Activated B cell treated with CpG ODN at 0.5 μM for 24 hours (primary cell): ENCODE data around the gene NAT14. TPM values are rescaled to one million over a fixed set of nuclear protein-coding genes. Genes with fewer than 3 reads are reported as not detected.

Experiments used
- ATAC-seq: fragments of 200-7000 bp; cut with Tn5 transposase; one replicate; pipeline ENCODE4 v1.10.0; 2021; ENCODE audit warnings: low read depth, mild to moderate bottlenecking, moderate library complexity
- CTCF ChIA-PET: fragments of 350-600 bp; sonication (Branson Sonifier 250); formaldehyde crosslinking; loops from one replicate; lab custom pipeline; 2021; ENCODE audit warnings: antibody characterized with exemption; lab: Charles Lee
- POLR2A ChIA-PET: fragments of 350-600 bp; sonication (Branson Sonifier 250); formaldehyde crosslinking; loops from one replicate; lab custom pipeline; 2021; ENCODE audit warnings: antibody characterized with exemption; lab: Charles Lee
- DNase-seq: peaks from one replicate; pipeline ENCODE4 v3.0.0; 2022
- H3K27ac Mint-ChIP-seq: one replicate; pipeline ENCODE4 v1.8.0; 2020; ENCODE audit warnings: mixed read lengths
- H3K27me3 Mint-ChIP-seq: one replicate; pipeline ENCODE4 v1.8.0; 2021; ENCODE audit warnings: mixed read lengths
- H3K36me3 Mint-ChIP-seq: one replicate; pipeline ENCODE4 v1.8.0; 2021; ENCODE audit warnings: low read depth, mixed read lengths
- H3K4me1 Mint-ChIP-seq: one replicate; pipeline ENCODE4 v1.8.0; 2021; ENCODE audit warnings: mixed read lengths
- H3K4me3 Mint-ChIP-seq: one replicate; pipeline ENCODE4 v1.8.0; 2020; ENCODE audit warnings: mild to moderate bottlenecking, mixed read lengths
- H3K9me3 Mint-ChIP-seq: one replicate; pipeline ENCODE4 v1.8.0; 2020; ENCODE audit warnings: mixed read lengths
- intact Hi-C: fragments of 100-400 bp; cut with micrococcal nuclease; formaldehyde crosslinking; loops from one replicate; pipeline ENCODE4 v1.15.1; 2024
- total RNA-seq: library from RNA; stranded (reverse); gene quantifications from 2 replicates; pipeline ENCODE4 v1.2.3, GENCODE V29; 2022
- TF ChIP-seq, protein P1 (sequence below): fragments of 200-600 bp; IDR thresholded peaks from one replicate; pipeline ENCODE4 v1.8.0; 2022; ENCODE audit warnings: antibody characterized with exemption, mild to moderate bottlenecking

Gene NAT14
- total RNA-seq, 1 donor from 2014 or later: 13.8 TPM

DNA sequence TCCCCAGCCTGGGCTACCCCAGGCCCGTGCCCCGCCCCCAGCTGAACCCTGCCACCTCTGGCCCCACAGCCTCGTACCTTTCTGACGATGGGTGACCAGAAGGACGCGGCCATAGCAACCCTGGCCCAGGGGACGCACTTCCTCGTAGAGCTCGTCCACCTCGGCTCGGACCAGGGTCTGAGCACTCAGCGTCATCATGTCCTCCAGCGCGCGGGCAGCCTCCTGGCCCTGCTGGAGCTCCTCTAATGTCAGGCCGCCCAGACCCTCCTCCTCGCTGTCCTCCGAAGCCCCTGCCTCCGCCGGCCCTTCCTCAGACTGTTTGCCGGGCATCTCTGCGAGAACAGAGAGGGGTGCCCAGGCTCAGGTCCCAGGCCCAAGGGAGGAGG, 51.0 kb downstream of the NAT14 start:
- TF ChIP-seq, protein P1, sequence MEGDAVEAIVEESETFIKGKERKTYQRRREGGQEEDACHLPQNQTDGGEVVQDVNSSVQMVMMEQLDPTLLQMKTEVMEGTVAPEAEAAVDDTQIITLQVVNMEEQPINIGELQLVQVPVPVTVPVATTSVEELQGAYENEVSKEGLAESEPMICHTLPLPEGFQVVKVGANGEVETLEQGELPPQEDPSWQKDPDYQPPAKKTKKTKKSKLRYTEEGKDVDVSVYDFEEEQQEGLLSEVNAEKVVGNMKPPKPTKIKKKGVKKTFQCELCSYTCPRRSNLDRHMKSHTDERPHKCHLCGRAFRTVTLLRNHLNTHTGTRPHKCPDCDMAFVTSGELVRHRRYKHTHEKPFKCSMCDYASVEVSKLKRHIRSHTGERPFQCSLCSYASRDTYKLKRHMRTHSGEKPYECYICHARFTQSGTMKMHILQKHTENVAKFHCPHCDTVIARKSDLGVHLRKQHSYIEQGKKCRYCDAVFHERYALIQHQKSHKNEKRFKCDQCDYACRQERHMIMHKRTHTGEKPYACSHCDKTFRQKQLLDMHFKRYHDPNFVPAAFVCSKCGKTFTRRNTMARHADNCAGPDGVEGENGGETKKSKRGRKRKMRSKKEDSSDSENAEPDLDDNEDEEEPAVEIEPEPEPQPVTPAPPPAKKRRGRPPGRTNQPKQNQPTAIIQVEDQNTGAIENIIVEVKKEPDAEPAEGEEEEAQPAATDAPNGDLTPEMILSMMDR: no peak
- Mint-ChIP-seq H3K36me3 (no peaks in the 10 kb centered on the region), H3K4me1 (no peaks in the 10 kb centered on the region), H3K27me3 (no peaks in the 10 kb centered on the region), H3K9me3 (no peaks in the 10 kb centered on the region), H3K4me3 (no peak overlapping the region), H3K27ac (no peak overlapping the region)
- DNase-seq (no peak), ATAC-seq (no peak)
- ChIA-PET CTCF (no interaction called here), POLR2A (no interaction called here)
- intact Hi-C loops: no loop called here

DNA sequence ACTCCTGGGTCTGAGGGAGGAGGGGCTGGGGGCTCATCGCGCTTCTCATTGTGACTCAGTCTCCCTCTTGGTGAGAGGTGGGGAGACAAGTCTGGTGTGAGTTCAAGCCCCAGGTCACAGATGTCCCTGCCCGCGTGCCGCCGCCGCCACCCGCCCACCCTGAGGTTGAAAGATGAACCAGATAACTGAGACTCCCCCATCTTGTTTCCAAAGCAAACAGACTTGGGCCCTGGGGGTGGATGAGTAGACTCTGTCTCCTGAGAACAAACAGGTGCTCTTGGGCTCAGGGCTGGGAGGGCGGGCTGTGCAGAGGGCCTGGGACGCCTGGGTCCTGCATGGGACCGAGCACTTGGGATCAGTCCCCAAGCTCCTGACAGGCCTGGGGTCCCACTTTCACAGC, 51.4 kb downstream of the NAT14 start:
- no peak overlapping the region for H3K4me3 Mint-ChIP-seq
- no peak overlapping the region for H3K27ac Mint-ChIP-seq
- intact Hi-C loops: no loop called here
- TF ChIP-seq, protein P1: no peak
- no peaks in the 10 kb centered on the region for H3K36me3 Mint-ChIP-seq
- no peaks in the 10 kb centered on the region for H3K9me3 Mint-ChIP-seq
- no peak for ATAC-seq
- POLR2A ChIA-PET: no interaction called here
- no peak for DNase-seq
- CTCF ChIA-PET: no interaction called here
- no peaks in the 10 kb centered on the region for H3K27me3 Mint-ChIP-seq
- no peaks in the 10 kb centered on the region for H3K4me1 Mint-ChIP-seq

Other genes with a start within 250 kb of the NAT14 start
- gene PPP6R1, start 226.2 kb upstream of the NAT14 start, total RNA-seq: 203 and 220 TPM in 2 replicates
- 32.2 and 32.9 TPM in 2 replicates for gene HSPBP1, start 205.1 kb upstream of the NAT14 start, total RNA-seq
- gene BRSK1, start 201.2 kb upstream of the NAT14 start, total RNA-seq: 1.3 and 2.7 TPM in 2 replicates
- not detected in 2 replicates for gene TMEM150B, start 159.8 kb upstream of the NAT14 start, total RNA-seq
- 7.2 and 8.1 TPM in 2 replicates for gene KMT5C, start 145.3 kb upstream of the NAT14 start, total RNA-seq
- not detected in 2 replicates for gene COX6B2, start 130.5 kb upstream of the NAT14 start, total RNA-seq
- not detected in 2 replicates for gene GARIN5B, start 121.9 kb upstream of the NAT14 start, total RNA-seq
- not detected in 2 replicates for gene IL11, start 114.7 kb upstream of the NAT14 start, total RNA-seq
- not detected in 2 replicates for gene TMEM190, start 108.4 kb upstream of the NAT14 start, total RNA-seq
- 3.8 and 4.9 TPM in 2 replicates for gene TMEM238, start 100.9 kb upstream of the NAT14 start, total RNA-seq
- gene RPL28, start 99.3 kb upstream of the NAT14 start, total RNA-seq: 3,790 and 4,042 TPM in 2 replicates
- gene UBE2S, start 77.4 kb upstream of the NAT14 start, total RNA-seq: 29.6 and 34.6 TPM in 2 replicates
- not detected in 2 replicates for gene SHISA7, start 41.9 kb upstream of the NAT14 start, total RNA-seq
- gene ISOC2, start 23.5 kb upstream of the NAT14 start, total RNA-seq: 28.7 and 29.0 TPM in 2 replicates
- not detected in 2 replicates for gene C19orf85, start 20.4 kb upstream of the NAT14 start, total RNA-seq
- gene ZNF628, start 8.6 kb upstream of the NAT14 start, total RNA-seq: 10.4 and 12.7 TPM in 2 replicates
- gene SSC5D, start 3.2 kb downstream of the NAT14 start, total RNA-seq: 0.17 and 0.20 TPM in 2 replicates
- not detected in 2 replicates for gene SBK2, start 51.9 kb downstream of the NAT14 start, total RNA-seq
- not detected in 2 replicates for gene SBK3, start 60.4 kb downstream of the NAT14 start, total RNA-seq
- gene ZNF579, start 95.7 kb downstream of the NAT14 start, total RNA-seq: 10.3 and 10.9 TPM in 2 replicates
- gene FIZ1, start 114.3 kb downstream of the NAT14 start, total RNA-seq: 17.5 and 21.2 TPM in 2 replicates
- 12.6 and 16.1 TPM in 2 replicates for gene ZNF524, start 115.1 kb downstream of the NAT14 start, total RNA-seq
- 17.2 and 18.9 TPM in 2 replicates for gene ZNF865, start 120.5 kb downstream of the NAT14 start, total RNA-seq
- gene ZNF784, start 139.4 kb downstream of the NAT14 start, total RNA-seq: 8.7 and 8.9 TPM in 2 replicates
- gene ZNF580, start 155.8 kb downstream of the NAT14 start, total RNA-seq: 55.0 and 81.2 TPM in 2 replicates
- gene ZNF581, start 158.5 kb downstream of the NAT14 start, total RNA-seq: 42.7 and 46.5 TPM in 2 replicates
- gene CCDC106, start 163.0 kb downstream of the NAT14 start, total RNA-seq: 14.0 and 14.4 TPM in 2 replicates
- gene U2AF2, start 169.8 kb downstream of the NAT14 start, total RNA-seq: 256 and 273 TPM in 2 replicates
- gene EPN1, start 190.0 kb downstream of the NAT14 start, total RNA-seq: 56.6 and 65.2 TPM in 2 replicates